Neuron (in vitro differentiated cells): ENCODE data around the gene PLCZ1.

Experiments
- H2AFZ ChIP-seq: one replicate; pipeline ENCODE4 v1.6.1; 2013; ENCODE audit warnings: low read depth, mild to moderate bottlenecking, inconsistent platforms, low read length, moderate library complexity
- H3K27me3 ChIP-seq: one replicate; pipeline ENCODE4 v1.6.1; 2013; ENCODE audit warnings: low read length; ENCODE audit not compliant: insufficient read depth
- H3K36me3 ChIP-seq: one replicate; pipeline ENCODE4 v1.6.1; 2013; ENCODE audit warnings: low read length; ENCODE audit not compliant: insufficient read depth
- H3K4me1 ChIP-seq: one replicate; pipeline ENCODE4 v1.6.1; 2013; ENCODE audit warnings: low read length; ENCODE audit not compliant: insufficient read depth
- H3K4me3 ChIP-seq: 2 replicates; pipeline ENCODE4 v1.5.1; 2013; ENCODE audit warnings: mild to moderate bottlenecking, low read length, moderate library complexity
- H3K9me3 ChIP-seq: one replicate; pipeline ENCODE4 v1.6.1; 2013; ENCODE audit warnings: low read length

Gene PLCZ1

DNA sequence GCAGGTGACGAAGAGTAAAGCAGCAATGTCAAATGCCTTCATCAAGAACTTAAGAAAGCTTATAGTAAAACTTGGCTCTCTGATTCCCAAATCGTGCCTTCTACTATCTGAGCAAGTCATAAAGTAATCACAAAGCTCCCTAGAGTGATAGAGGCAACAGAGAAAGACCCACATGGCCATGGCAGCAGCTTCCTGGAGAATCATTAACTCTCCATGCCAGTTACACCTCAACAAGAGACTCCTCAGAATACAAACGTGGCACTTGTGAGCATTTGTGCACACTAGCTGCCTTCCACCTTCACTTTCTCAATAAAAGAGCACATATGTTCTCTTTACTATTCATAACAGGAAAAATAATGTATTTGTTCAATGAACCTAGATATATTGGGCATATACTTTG lies 48.0 kb downstream of the PLCZ1 start:
- Histone ChIP-seq H3K4me3 (no peak overlapping the region), H2AFZ (no peak overlapping the region), H3K36me3 (no peaks in the 10 kb centered on the region), H3K9me3 (no peaks in the 10 kb centered on the region), H3K27me3 (no peaks in the 10 kb centered on the region), H3K4me1 (no peaks in the 10 kb centered on the region)

DNA sequence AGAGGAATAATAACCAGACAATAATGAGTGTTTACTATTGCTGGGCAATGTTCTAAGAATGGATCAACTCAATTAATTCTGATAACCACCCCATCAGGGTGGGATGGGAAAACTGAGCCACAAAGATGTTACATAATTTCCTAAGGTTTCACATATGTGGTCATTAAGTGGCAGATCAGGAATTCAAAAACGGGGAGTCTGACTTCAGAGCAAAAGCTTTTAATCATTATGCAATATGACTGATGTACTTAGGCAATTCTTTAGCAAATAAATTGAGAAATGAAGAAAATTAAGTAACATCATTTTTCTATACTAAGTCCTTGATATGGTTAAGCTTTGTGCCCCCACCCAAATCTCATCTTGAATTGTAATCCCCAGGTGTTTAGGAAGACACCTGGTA lies 53.4 kb downstream of the PLCZ1 start:
- H3K36me3 ChIP-seq = no peaks in the 10 kb centered on the region
- H3K4me3 ChIP-seq = no peak overlapping the region
- H2AFZ ChIP-seq = no peak overlapping the region
- H3K27me3 ChIP-seq = no peaks in the 10 kb centered on the region
- H3K4me1 ChIP-seq = peaks cover 7% of the 10 kb centered on the region
- H3K9me3 ChIP-seq = no peaks in the 10 kb centered on the region

DNA sequence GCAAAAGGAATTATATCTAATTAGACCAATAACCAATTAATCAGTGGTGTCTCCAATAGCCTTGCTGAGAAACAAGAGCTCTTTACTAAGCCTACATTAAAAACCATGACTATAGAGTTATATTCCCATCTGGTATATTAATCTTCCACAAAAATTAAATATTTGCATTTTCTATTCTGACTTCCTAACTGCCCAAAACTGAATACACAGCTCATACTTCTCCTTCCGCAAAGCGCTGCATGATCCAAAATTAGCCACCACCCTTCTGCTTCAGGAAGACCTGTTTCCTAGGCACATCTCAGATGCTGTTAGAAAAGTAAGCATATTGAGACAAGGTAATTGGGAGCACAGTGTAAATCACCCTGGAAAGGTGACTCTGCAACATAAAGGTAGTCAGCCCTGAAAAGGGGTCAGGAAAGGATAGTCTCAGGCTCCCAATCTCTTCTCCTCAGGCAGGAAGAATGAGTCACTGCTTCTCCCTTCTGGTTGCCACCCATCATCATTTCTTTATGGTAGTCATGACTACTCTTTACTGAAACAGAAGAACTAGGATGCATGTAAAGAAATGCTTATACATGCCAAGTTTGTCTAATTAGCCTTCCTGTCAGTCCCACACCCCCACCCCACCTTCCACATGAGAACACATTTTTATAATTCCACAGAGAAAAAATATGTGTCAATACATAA lies 54.3 kb downstream of the PLCZ1 start:
- H3K36me3 ChIP-seq = no peaks in the 10 kb centered on the region
- no peaks in the 10 kb centered on the region for H3K27me3 ChIP-seq
- no peak overlapping the region for H2AFZ ChIP-seq
- H3K4me3 ChIP-seq = no peak overlapping the region
- H3K9me3 ChIP-seq = no peaks in the 10 kb centered on the region
- peaks cover 7% of the 10 kb centered on the region for H3K4me1 ChIP-seq

DNA sequence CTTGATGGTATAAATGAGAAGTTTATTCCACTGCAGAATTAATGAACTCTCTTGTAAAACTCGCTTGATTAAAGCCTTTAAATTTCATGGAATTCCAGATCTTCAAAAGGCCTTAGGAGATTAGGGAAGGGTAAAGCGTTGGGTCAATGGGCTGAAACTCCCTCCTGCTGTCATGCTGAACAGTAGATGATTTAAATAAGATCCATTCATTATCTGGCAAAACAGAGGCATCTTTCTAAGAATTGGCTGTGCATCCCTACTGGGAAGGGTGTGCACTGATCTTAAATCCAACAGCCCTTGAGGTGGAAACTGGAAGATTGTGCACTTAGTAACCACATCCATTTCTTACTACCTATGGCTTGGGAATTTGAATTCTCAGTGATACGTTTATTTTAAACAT lies 56.0 kb downstream of the PLCZ1 start:
- Histone ChIP-seq H3K4me1 (peaks cover 7% of the 10 kb centered on the region), H3K9me3 (no peaks in the 10 kb centered on the region), H3K27me3 (no peaks in the 10 kb centered on the region), H3K36me3 (no peaks in the 10 kb centered on the region), H2AFZ (no peak overlapping the region), H3K4me3 (no peak overlapping the region)

DNA sequence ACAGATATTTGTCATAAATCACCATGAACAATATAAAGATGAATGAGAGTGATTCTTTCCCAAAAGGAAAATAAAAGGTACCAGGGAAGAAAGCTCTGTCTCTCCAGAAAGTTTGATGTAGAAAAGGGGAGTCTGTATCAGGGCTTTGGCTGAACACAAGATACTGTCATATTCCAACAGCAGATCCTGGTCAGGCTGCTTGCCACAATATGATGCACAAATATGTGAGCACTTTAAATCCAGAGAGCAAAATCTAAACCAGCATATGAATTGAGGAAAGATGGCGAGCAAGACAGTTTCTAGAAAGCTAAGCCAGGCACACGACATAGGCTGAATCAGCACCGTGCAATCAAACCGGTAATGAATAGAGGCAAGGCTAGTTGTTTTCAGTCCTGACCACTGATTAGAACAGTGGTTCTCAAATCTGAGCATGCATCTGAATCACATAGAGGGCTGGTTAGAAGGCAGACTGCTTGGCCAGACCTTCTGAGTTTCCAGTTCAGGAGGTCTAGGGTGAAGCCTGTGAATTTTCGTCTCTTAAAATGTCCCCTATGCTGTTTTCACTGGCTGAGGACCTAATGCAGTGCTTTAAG lies 60.7 kb downstream of the PLCZ1 start:
- Histone ChIP-seq H3K9me3 (no peaks in the 10 kb centered on the region), H3K4me3 (no peak overlapping the region), H3K27me3 (no peaks in the 10 kb centered on the region), H2AFZ (no peak overlapping the region), H3K4me1 (no peaks in the 10 kb centered on the region), H3K36me3 (no peaks in the 10 kb centered on the region)

DNA sequence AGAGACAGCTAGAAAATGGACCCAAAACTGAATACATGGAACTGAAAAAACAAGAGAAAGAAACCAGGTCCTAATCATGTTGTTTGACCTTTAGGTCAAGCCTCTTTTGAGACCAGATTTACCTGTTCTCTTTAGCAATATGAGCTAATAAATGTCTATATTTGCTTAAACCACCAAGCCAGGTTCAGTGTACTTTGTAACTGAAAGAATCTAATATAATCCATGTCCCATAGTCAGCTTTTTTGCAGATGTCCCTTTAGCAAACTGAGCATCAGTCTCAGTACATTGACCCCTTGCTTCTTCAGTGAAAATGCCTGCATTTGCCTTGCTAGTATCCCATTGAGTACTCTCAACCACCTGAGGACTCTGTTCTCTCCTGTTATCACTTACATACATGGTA lies 61.7 kb downstream of the PLCZ1 start:
- Histone ChIP-seq H3K4me3 (no peak overlapping the region), H2AFZ (no peak overlapping the region), H3K4me1 (no peaks in the 10 kb centered on the region), H3K27me3 (no peaks in the 10 kb centered on the region), H3K36me3 (no peaks in the 10 kb centered on the region), H3K9me3 (no peaks in the 10 kb centered on the region)

DNA sequence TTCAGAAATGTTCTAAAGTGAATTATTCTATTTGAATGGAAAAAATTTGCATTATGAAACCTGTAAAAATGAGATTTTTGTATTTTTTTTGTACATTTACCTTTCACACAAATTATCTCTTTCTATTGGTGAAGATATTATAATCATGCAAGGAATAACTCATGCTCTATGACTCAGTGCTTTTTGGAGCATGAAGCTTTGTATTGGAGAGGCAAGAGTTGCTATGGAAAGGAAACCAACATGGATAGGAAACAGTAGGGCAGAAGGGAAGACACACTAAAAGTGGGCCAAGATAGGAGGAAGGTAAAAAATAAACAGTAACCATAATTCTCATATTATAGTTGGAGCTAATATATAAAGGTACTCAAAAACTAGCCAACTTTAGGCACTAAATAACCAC lies 79.0 kb downstream of the PLCZ1 start:
- no peaks in the 10 kb centered on the region for H3K4me1 ChIP-seq
- H2AFZ ChIP-seq = no peak overlapping the region
- no peaks in the 10 kb centered on the region for H3K36me3 ChIP-seq
- no peak overlapping the region for H3K4me3 ChIP-seq
- H3K9me3 ChIP-seq = no peaks in the 10 kb centered on the region
- H3K27me3 ChIP-seq = no peaks in the 10 kb centered on the region

DNA sequence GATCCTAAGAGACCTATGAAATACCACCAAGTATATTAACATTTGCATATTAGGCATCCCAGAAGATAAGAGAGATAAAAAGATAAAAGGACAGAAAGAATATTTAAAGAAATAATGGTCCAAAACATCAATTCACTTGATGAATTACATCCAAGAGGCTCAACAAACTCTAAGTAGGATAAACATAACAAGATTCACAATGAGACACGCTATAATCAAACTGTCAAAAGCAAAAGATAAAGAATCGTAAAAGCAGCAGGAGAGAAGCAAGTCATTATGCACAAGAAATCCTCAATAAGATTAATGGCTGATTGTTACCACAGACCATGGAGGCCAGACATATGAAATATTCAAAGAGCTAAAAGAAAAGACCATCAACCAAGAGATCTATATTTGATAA lies 79.6 kb downstream of the PLCZ1 start:
- no peak overlapping the region for H2AFZ ChIP-seq
- H3K4me3 ChIP-seq = no peak overlapping the region
- no peaks in the 10 kb centered on the region for H3K27me3 ChIP-seq

DNA sequence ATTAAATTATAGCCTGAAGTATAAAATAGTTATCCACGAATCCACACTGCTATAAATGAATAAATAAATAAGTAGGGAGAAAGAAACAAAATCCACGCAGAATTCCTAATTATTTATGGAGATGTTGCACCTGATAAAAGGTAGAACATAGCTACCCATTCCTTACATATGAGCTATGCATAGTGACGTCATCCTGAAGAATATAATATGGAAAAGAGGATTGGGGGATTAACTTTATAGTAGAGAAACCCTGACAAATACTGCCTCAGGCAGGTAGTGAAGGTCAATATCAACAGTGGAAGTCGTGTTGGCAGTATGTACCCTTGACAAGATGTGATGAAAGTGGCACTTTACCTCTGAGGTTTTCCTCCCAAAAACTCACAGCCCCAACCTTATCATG lies 82.5 kb downstream of the PLCZ1 start:
- no peaks in the 10 kb centered on the region for H3K36me3 ChIP-seq
- H3K4me3 ChIP-seq = no peak overlapping the region
- no peaks in the 10 kb centered on the region for H3K9me3 ChIP-seq
- H2AFZ ChIP-seq = no peak overlapping the region
- no peaks in the 10 kb centered on the region for H3K4me1 ChIP-seq
- no peaks in the 10 kb centered on the region for H3K27me3 ChIP-seq

More for the DNA sequence above, 79.6 kb downstream of the PLCZ1 start:
- Histone ChIP-seq H3K4me1 (no peaks in the 10 kb centered on the region), H3K9me3 (no peaks in the 10 kb centered on the region), H3K36me3 (no peaks in the 10 kb centered on the region)

DNA sequence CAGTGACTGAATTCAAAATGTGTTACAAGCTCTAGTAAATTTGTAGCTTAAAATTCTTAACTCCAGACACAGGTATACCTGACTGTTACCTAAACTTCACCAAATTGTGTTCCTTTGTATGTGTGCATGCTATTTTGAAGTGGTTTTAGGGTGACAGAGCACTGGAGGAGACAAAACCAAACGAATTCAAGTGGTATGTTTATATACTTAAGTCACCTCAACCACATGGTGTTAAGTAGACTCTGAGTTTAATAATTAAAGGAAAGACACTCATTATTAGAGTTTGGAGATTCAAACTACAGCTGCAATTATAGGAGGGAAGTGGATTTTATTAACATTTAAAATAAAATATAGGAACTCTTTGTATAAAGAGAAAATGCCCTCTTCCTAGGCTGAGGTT lies 84.3 kb downstream of the PLCZ1 start:
- Histone ChIP-seq H3K27me3 (no peaks in the 10 kb centered on the region), H3K4me1 (no peaks in the 10 kb centered on the region), H2AFZ (no peak overlapping the region), H3K9me3 (no peaks in the 10 kb centered on the region), H3K36me3 (no peaks in the 10 kb centered on the region), H3K4me3 (no peak overlapping the region)

DNA sequence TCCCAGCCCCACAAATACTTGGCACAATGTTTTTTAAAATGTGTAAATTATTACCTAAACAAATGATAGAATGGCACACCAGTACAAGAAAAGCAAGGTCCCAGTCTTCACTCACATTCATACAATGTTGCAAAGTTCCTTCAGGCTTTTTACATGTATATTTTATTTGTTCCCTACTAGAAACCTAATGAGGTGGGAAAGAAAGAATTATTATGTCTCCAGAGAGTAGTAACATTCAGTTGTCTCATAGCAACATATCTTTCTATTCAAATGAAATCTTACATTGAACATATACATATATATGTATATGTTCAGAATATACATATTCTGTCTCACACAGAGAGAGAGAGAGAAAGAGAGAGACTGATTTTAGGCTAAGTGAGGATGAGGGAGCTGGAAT lies 85.2 kb downstream of the PLCZ1 start:
- no peaks in the 10 kb centered on the region for H3K36me3 ChIP-seq
- peaks cover 3% of the 10 kb centered on the region for H3K4me1 ChIP-seq
- H3K4me3 ChIP-seq = no peak overlapping the region
- no peaks in the 10 kb centered on the region for H3K27me3 ChIP-seq
- no peak overlapping the region for H2AFZ ChIP-seq
- no peaks in the 10 kb centered on the region for H3K9me3 ChIP-seq

DNA sequence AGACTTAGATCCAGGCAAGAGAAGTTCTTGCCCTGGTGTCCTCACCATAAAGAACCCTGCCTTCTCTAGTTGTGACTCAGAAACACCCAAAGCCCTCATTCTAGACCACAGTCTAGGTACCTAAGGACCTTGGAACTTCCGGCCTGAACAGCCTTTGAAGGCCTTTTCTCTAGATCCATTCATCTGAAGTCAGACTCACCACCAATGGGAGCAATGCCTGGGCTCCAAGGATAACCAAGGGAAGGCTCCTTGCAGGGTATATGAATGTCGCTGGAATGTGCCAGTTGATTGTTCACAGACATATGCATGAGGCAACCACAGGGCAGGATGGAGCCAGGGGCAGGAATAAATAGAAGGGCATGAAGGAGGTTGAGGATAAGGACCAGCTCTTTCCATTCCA lies 86.3 kb downstream of the PLCZ1 start:
- Histone ChIP-seq H3K9me3 (no peaks in the 10 kb centered on the region), H3K27me3 (no peaks in the 10 kb centered on the region), H3K36me3 (no peaks in the 10 kb centered on the region), H3K4me3 (no peak overlapping the region), H2AFZ (no peak overlapping the region), H3K4me1 (peaks cover 3% of the 10 kb centered on the region)

DNA sequence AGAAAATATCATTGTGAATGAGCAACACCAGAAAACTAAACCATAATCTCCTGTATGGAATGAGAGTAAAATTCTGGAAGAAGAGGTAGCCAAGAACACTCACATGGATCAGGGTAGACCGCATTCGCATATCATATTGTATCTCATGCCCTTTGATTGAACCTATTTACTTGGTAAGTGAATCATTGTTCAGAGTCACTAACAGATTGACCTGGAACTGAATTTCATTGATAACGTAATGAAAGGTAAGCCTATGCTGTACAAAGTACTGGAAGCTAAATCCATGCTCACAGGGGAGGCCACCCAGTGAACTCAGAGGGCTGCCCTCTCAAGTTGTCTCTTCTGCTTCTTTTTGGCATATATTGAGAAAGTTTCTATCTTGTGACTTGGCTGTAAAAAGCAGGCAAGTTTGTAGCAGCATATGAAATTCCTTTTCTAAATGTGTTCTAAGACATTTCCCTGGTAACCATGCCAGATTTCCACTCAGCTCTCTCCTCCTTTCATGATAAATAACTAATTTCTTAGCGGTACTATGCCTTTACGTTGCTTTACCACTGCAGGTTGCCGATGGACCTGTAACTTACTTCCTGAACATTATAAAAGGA lies 91.4 kb downstream of the PLCZ1 start:
- Histone ChIP-seq H3K9me3 (no peaks in the 10 kb centered on the region), H3K4me3 (no peak overlapping the region), H3K36me3 (no peaks in the 10 kb centered on the region), H3K4me1 (peaks cover 3% of the 10 kb centered on the region), H2AFZ (no peak overlapping the region), H3K27me3 (no peaks in the 10 kb centered on the region)

DNA sequence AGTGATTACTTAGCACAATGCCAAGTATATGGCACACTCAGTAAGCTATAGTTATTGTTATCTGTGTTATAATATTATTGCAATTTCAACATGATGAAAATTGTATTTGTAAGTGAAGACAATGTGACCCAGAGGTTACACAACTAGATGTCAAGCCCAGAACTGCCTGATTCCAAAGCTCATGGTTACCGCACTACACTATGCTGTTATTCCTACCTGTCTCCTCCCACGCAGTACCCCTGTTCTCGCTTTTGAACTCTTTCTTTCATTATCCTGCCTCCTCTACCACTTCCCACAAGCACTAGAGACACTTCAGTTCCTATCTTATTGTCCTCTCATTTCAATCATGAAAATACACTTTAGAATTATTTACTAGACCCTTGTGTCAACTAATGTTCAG lies 93.2 kb downstream of the PLCZ1 start:
- Histone ChIP-seq H3K4me1 (peaks cover 3% of the 10 kb centered on the region), H3K36me3 (no peaks in the 10 kb centered on the region), H3K9me3 (no peaks in the 10 kb centered on the region), H3K4me3 (no peak overlapping the region), H3K27me3 (no peaks in the 10 kb centered on the region), H2AFZ (no peak overlapping the region)
